H9 (cell line): Measurements from ENCODE around the gene NDUFS6. TPM values are rescaled to one million over a fixed set of nuclear protein-coding genes. Genes with fewer than 3 reads are reported as not detected.

Experiments used
- DNase-seq: peaks from one replicate; pipeline ENCODE4 v3.0.0-alpha.2; 2017
- H2AFZ ChIP-seq: one replicate; pipeline ENCODE4 v1.6.1; 2013; ENCODE audit warnings: mild to moderate bottlenecking, low read length, control low read depth, moderate library complexity
- H2AK5ac ChIP-seq: 2 replicates; pipeline ENCODE4 v1.6.1; 2013; ENCODE audit warnings: low read length, control low read depth, mixed read lengths; ENCODE audit not compliant: insufficient read length
- H2BK120ac ChIP-seq: one replicate; pipeline ENCODE4 v1.6.1; 2013; ENCODE audit warnings: low read depth, mild to moderate bottlenecking, low read length, control low read depth, inconsistent platforms; ENCODE audit not compliant: poor library complexity, severe bottlenecking
- H2BK12ac ChIP-seq: 2 replicates; pipeline ENCODE4 v1.6.1; 2013; ENCODE audit warnings: low read length, control low read depth, mixed read lengths, low read depth; ENCODE audit not compliant: insufficient read length
- H2BK15ac ChIP-seq: 2 replicates; pipeline ENCODE4 v1.6.1; 2013; ENCODE audit warnings: low read depth, low read length, control low read depth
- H2BK20ac ChIP-seq: one replicate; pipeline ENCODE4 v1.6.1; 2013; ENCODE audit warnings: low read depth, mild to moderate bottlenecking, low read length, control low read depth, inconsistent platforms; ENCODE audit not compliant: poor library complexity, severe bottlenecking
- H2BK5ac ChIP-seq: 2 replicates; pipeline ENCODE4 v1.6.1; 2013; ENCODE audit warnings: low read length, control low read depth, mixed read lengths; ENCODE audit not compliant: insufficient read length
- H3K14ac ChIP-seq: 2 replicates; pipeline ENCODE4 v1.6.1; 2013; ENCODE audit warnings: low read length, control low read depth; ENCODE audit not compliant: insufficient read depth
- H3K18ac ChIP-seq: 2 replicates; pipeline ENCODE4 v1.6.1; 2013; ENCODE audit warnings: low read depth, mild to moderate bottlenecking, mixed read lengths, low read length, control low read depth; ENCODE audit not compliant: insufficient read length
- H3K23ac ChIP-seq: 2 replicates; pipeline ENCODE4 v1.6.1; 2013; ENCODE audit warnings: low read length, control low read depth, mixed read lengths, low read depth; ENCODE audit not compliant: insufficient read length
- H3K23me2 ChIP-seq: 2 replicates; pipeline ENCODE4 v1.6.1; 2013; ENCODE audit warnings: low read depth, mild to moderate bottlenecking, mixed read lengths, low read length, control low read depth; ENCODE audit not compliant: insufficient read length, poor library complexity, severe bottlenecking
- H3K27ac ChIP-seq: 2 replicates; pipeline ENCODE4 v1.5.1; 2013; ENCODE audit warnings: low read length, control low read depth, mixed read lengths, low read depth; ENCODE audit not compliant: insufficient read length
- H3K27me3 ChIP-seq: 2 replicates; pipeline ENCODE4 v1.6.1; 2013; ENCODE audit warnings: low read length, control low read depth, inconsistent platforms; ENCODE audit not compliant: insufficient read depth
- H3K4ac ChIP-seq: 2 replicates; pipeline ENCODE4 v1.6.1; 2013; ENCODE audit warnings: low read depth, mild to moderate bottlenecking, control low read depth, inconsistent platforms, low read length, moderate library complexity
- H3K4me1 ChIP-seq: 2 replicates; pipeline ENCODE4 v1.6.1; 2013; ENCODE audit warnings: low read length, control low read depth, inconsistent platforms; ENCODE audit not compliant: insufficient read depth
- H3K4me2 ChIP-seq: 2 replicates; pipeline ENCODE4 v1.6.1; 2013; ENCODE audit warnings: low read length, control low read depth, mixed read lengths; ENCODE audit not compliant: insufficient read length, insufficient read depth
- H3K56ac ChIP-seq: 2 replicates; pipeline ENCODE4 v1.6.1; 2013; ENCODE audit warnings: low read depth, mild to moderate bottlenecking, mixed read lengths, low read length, control low read depth; ENCODE audit not compliant: insufficient read length
- H3K79me1 ChIP-seq: 2 replicates; pipeline ENCODE4 v1.6.1; 2013; ENCODE audit warnings: low read depth, mild to moderate bottlenecking, moderate library complexity, low read length, control low read depth, inconsistent platforms; ENCODE audit not compliant: insufficient read depth, poor library complexity, severe bottlenecking
- H3K79me2 ChIP-seq: 2 replicates; pipeline ENCODE4 v1.6.1; 2013; ENCODE audit warnings: low read length, control low read depth, inconsistent platforms; ENCODE audit not compliant: insufficient read depth
- H3K9ac ChIP-seq: 2 replicates; pipeline ENCODE4 v1.6.1; 2013; ENCODE audit warnings: low read length, control low read depth, mixed read lengths; ENCODE audit not compliant: insufficient read length; ENCODE audit errors: extremely low read depth
- H3K9me3 ChIP-seq: one replicate; pipeline ENCODE4 v1.6.1; 2013; ENCODE audit warnings: low read depth, low read length, inconsistent platforms; ENCODE audit not compliant: control insufficient read depth
- H3T11ph ChIP-seq: one replicate; pipeline ENCODE4 v1.6.1; 2013; ENCODE audit warnings: mild to moderate bottlenecking, low read length, control low read depth, inconsistent platforms
- H4K20me1 ChIP-seq: one replicate; pipeline ENCODE4 v1.6.1; 2013; ENCODE audit not compliant: control insufficient read depth, insufficient read length, insufficient read depth
- H4K5ac ChIP-seq: 2 replicates; pipeline ENCODE4 v1.6.1; 2013; ENCODE audit warnings: low read depth, mild to moderate bottlenecking, mixed read lengths, low read length, control low read depth; ENCODE audit not compliant: insufficient read length
- H4K8ac ChIP-seq: replicated peaks from 2 replicates; pipeline ENCODE4 v1.6.1; 2013; ENCODE audit warnings: low read length, control low read depth, mixed read lengths, low read depth; ENCODE audit not compliant: insufficient read length
- H4K91ac ChIP-seq: 2 replicates; pipeline ENCODE4 v1.6.1; 2013; ENCODE audit warnings: low read depth, mild to moderate bottlenecking, moderate library complexity, mixed read lengths, low read length, control low read depth; ENCODE audit not compliant: insufficient read length
- H3K27ac Mint-ChIP-seq, 3 experiments: 2 replicates in 2 of 3; 3 replicates in 1 of 3; pipeline ENCODE4 v1.8.0; 2020 to 2021; ENCODE audit warnings: mixed read lengths in 3 of 3, mild to moderate bottlenecking in 1 of 3, moderate library complexity in 1 of 3
- H3K27me3 Mint-ChIP-seq: 2 replicates; pipeline ENCODE4 v1.8.0; 2021; ENCODE audit warnings: low read depth, mild to moderate bottlenecking, moderate library complexity, mixed read lengths
- H3K36me3 Mint-ChIP-seq, 3 experiments: 2 replicates in 2 of 3; 3 replicates in 1 of 3; pipeline ENCODE4 v1.8.0; 2020 to 2021; ENCODE audit warnings: low read depth in 3 of 3, mixed read lengths in 3 of 3; ENCODE audit not compliant: insufficient read depth in 1 of 3
- H3K4me1 Mint-ChIP-seq, 2 experiments: 2 replicates each; pipeline ENCODE4 v1.8.0; 2020; ENCODE audit warnings: mixed read lengths in 2 of 2
- H3K4me3 Mint-ChIP-seq, 2 experiments: 2 replicates in 1 of 2; 3 replicates in 1 of 2; pipeline ENCODE4 v1.8.0; 2020 to 2021; ENCODE audit warnings: mild to moderate bottlenecking in 2 of 2, mixed read lengths in 2 of 2, moderate library complexity in 1 of 2
- H3K9me3 Mint-ChIP-seq, 2 experiments: 2 replicates in 1 of 2; 3 replicates in 1 of 2; pipeline ENCODE4 v1.8.0; 2020; ENCODE audit warnings: mild to moderate bottlenecking in 2 of 2, mixed read lengths in 2 of 2, moderate library complexity in 1 of 2
- WGBS: extraction: QIAGEN DNeasy Blood & Tissue Kit; methylation state at CpG from one replicate; pipeline ENCODE4 v1.1.7; 2013; ENCODE audit warnings: missing lambda C conversion rate, low lambda C conversion rate, mixed read lengths; ENCODE audit not compliant: insufficient read length; ENCODE audit errors: extremely low coverage; 5-methylcytosine and 5-hydroxymethylcytosine counted together
- total RNA-seq: library from RNA; stranded (reverse); gene quantifications from 2 replicates; pipeline ENCODE4 v1.2.1, GENCODE V29; 2021
- TF ChIP-seq, protein P1 (sequence below): fragments of 200-600 bp; sonication (generic); conservative IDR thresholded peaks from 3 replicates; pipeline ENCODE4 v1.8.0; 2021; ENCODE audit warnings: antibody characterized with exemption, mild to moderate bottlenecking

NDUFS6 gene
- total RNA-seq, 1 experiment from 2014 or later = 62.5 TPM

DNA sequence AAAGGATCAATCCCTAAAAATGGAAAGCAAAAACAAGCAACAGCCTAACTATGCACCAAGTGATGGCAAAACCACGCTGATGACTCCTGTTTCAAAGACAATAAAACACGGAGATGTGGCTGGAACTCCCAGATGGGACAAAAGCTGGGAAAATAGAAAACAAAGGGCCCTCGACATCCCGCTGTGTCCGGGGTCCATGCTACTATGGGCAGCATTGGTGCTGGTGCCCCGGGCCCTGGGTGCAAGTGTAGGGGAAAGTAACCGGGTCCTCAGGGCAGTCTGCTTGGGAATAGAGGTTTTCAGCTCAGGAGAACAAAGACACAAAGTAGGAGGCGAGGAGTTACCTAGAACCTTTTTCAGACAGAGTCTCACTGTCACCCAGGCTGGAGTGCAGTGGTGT, 47.7 kb upstream of the NDUFS6 start:
- H2AK5ac ChIP-seq = no peak overlapping the region
- H3K56ac ChIP-seq = no peak overlapping the region
- H2BK120ac ChIP-seq = no peak overlapping the region
- no peak overlapping the region for H4K5ac ChIP-seq
- Mint-ChIP-seq H3K9me3 (peaks cover 6 to 8% of the 10 kb centered on the region in 2 experiments), H3K27ac (peak overlapping the region in 1 of 3 experiments; percentile 48; a peak in 1 of 7 replicates), H3K4me1 (peaks cover 15 to 27% of the 10 kb centered on the region in 2 experiments), H3K4me3 (no peak overlapping the region), H3K27me3 (peaks cover 12% of the 10 kb centered on the region), H3K36me3 (peaks cover 5 to 8% (median 6%) of the 10 kb centered on the region in 3 experiments)
- H2BK15ac ChIP-seq = no peak overlapping the region
- H3K27ac ChIP-seq = no peak overlapping the region
- H3K27me3 ChIP-seq = no peaks in the 10 kb centered on the region
- TF ChIP-seq, protein P1, sequence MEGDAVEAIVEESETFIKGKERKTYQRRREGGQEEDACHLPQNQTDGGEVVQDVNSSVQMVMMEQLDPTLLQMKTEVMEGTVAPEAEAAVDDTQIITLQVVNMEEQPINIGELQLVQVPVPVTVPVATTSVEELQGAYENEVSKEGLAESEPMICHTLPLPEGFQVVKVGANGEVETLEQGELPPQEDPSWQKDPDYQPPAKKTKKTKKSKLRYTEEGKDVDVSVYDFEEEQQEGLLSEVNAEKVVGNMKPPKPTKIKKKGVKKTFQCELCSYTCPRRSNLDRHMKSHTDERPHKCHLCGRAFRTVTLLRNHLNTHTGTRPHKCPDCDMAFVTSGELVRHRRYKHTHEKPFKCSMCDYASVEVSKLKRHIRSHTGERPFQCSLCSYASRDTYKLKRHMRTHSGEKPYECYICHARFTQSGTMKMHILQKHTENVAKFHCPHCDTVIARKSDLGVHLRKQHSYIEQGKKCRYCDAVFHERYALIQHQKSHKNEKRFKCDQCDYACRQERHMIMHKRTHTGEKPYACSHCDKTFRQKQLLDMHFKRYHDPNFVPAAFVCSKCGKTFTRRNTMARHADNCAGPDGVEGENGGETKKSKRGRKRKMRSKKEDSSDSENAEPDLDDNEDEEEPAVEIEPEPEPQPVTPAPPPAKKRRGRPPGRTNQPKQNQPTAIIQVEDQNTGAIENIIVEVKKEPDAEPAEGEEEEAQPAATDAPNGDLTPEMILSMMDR = no peak
- H3K79me1 ChIP-seq = no peaks in the 10 kb centered on the region
- no peaks in the 10 kb centered on the region for H3K23me2 ChIP-seq
- H3K18ac ChIP-seq = no peak overlapping the region
- H3K9me3 ChIP-seq = no peaks in the 10 kb centered on the region
- no peak overlapping the region for H2BK20ac ChIP-seq
- H4K91ac ChIP-seq = no peak overlapping the region
- H3K14ac ChIP-seq = no peak overlapping the region
- H3K4me1 ChIP-seq = no peaks in the 10 kb centered on the region
- no peaks in the 10 kb centered on the region for H3K79me2 ChIP-seq
- no peak overlapping the region for H3T11ph ChIP-seq
- no peak overlapping the region for H2BK5ac ChIP-seq
- H3K9ac ChIP-seq = no peak overlapping the region
- no peak overlapping the region for H4K8ac ChIP-seq
- H4K20me1 ChIP-seq = no peaks in the 10 kb centered on the region
- no peak overlapping the region for H3K4ac ChIP-seq
- H2AFZ ChIP-seq = no peak overlapping the region
- H3K4me2 ChIP-seq = no peak overlapping the region
- peak; percentile 10 for DNase-seq
- no peak overlapping the region for H3K23ac ChIP-seq
- H2BK12ac ChIP-seq = no peak overlapping the region
- no CpG with 5 or more reads among the region's 8 CpGs for WGBS
